ENCODE measurements around the gene ABCC10. TPM values are rescaled to one million over a fixed set of nuclear protein-coding genes. Genes with fewer than 3 reads are reported as not detected.

The ABCC10 gene
- total and polyA plus RNA-seq, 11 donors, result 6.4 to 19.6 (median 10.3) TPM

DNA sequence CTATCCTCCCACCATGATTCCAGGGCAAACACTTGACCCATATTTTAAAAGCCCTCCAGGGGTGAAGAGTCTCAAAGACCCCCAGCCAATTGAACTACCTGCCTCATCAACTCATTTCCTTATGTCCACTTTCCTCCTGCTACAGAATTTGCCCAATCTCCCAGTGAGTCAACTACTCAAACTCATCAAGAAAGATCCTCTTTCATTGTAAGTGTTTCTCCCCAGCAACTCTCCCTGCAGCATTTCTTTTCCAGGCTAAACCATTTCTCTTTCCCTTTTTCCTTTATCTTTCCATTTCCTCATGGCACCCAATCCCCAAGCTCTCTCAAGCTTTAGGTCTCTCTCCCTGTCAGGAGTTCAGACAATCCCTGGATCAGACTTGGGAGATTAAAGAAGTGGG, 26.5 kb downstream of the ABCC10 start:
- Histone ChIP-seq H3K9me3 (no peaks in the 10 kb centered on the region), H3K4me1 (peaks cover 0 to 31% (median 7%) of the 10 kb centered on the region in 12 donors), H3K27me3 (peaks cover 0 to 26% (median 6%) of the 10 kb centered on the region in 9 donors), H3K4me3 (no peak overlapping the region), H3K27ac (no peak overlapping the region), H3K36me3 (peaks cover 0 to 45% (median 28%) of the 10 kb centered on the region in 9 donors)
- intact Hi-C loops (cut with DNase I), result loop anchor here (1.0 to 10.0 kb wide), 6 partner anchors 41 to 69 kb away; no protein-coding TSS in a partner anchor
- no peak for ATAC-seq
- TF ChIP-seq, protein P1, sequence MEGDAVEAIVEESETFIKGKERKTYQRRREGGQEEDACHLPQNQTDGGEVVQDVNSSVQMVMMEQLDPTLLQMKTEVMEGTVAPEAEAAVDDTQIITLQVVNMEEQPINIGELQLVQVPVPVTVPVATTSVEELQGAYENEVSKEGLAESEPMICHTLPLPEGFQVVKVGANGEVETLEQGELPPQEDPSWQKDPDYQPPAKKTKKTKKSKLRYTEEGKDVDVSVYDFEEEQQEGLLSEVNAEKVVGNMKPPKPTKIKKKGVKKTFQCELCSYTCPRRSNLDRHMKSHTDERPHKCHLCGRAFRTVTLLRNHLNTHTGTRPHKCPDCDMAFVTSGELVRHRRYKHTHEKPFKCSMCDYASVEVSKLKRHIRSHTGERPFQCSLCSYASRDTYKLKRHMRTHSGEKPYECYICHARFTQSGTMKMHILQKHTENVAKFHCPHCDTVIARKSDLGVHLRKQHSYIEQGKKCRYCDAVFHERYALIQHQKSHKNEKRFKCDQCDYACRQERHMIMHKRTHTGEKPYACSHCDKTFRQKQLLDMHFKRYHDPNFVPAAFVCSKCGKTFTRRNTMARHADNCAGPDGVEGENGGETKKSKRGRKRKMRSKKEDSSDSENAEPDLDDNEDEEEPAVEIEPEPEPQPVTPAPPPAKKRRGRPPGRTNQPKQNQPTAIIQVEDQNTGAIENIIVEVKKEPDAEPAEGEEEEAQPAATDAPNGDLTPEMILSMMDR (IDR thresholded peaks at IDR 0.05), result no peak
- no peak for TF ChIP-seq POLR2A (IDR thresholded peaks at IDR 0.05)
- DNase-seq, result no peak

DNA sequence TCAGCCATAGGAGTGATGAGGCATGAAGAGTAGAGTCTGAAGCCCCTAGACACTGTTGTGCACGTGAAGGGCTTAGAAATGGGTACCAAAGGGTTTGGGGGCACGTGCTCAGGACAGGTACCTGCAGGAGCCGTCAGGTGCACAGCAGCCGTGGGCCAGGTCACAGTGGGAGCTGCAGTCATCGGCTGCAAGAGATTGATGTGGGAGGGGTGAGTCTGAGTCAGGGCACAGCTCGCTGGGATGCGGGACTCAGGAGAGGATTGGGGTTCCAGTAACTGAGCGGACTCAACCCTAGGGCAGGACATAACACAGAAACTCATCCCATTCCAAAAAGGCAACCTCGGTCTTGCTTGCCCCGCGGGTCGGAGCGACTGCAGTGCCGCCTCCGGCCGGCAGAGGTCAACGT, 27.0 kb downstream of the ABCC10 start:
- TF ChIP-seq, protein P1 (IDR thresholded peaks at IDR 0.05), result peak; percentile 91 to 98 (median 96)
- TF ChIP-seq POLR2A (IDR thresholded peaks at IDR 0.05), result no peak
- DNase-seq, result no peak
- Histone ChIP-seq H3K27ac (no peak overlapping the region), H3K4me3 (peak overlapping the region in 11 of 12 donors; percentile 34 to 64 (median 55)), H3K4me1 (peaks cover 0 to 28% (median 7%) of the 10 kb centered on the region in 12 donors), H3K27me3 (peaks cover 0 to 26% (median 6%) of the 10 kb centered on the region in 9 donors), H3K9me3 (no peaks in the 10 kb centered on the region), H3K36me3 (peaks cover 0 to 40% (median 25%) of the 10 kb centered on the region in 9 donors)
- WGBS, 4 donors, result 16 to 31% (median 18%) methylated on average over 9 to 17 of the region's 17 CpGs
- intact Hi-C loops (cut with DNase I), result loop anchor here (1.0 to 10.0 kb wide), 6 partner anchors 41 to 69 kb away; no protein-coding TSS in a partner anchor
- no peak for ATAC-seq

DNA sequence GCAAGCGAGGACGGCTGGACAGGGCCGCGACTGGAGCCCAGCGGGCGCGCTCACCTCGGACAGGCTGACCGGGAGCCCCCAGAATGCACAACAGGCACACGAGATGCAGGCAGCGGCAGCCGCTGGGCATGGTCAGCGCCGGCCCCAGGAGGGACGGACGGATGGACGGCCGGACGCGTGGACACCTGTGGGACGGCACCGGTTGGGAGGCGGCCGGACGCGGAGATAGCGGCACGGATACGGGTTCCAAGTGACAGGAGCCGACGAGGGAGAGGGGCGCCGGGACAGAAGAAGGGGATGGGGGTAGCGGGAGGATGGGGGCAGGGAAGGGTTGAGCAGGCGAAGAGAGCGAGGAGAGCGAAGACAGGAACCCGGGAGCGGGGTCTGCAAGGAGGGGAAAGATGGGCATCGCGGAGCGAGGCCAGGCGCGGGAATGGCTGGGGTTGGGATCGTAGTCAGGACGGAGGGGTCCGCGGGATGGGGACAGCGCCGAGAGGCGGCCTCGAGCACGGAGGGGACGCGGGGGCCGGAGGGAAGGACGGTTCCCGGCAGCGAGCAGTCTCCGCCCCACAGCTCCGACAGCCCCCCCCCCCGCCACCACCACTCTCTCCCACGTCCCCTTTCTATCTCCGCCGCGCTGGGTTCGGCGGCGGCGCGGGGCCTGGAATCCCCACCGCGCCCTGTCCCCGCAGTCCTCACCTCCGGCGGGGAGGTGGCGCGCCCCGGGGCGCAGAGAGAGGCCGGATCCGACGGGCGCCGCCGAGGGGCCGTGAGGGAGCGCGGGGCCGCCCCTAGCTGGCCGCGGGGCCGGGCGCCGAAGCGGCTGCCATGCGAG, 27.6 kb downstream of the ABCC10 start:
- 0 to 1% (median 1%) methylated on average over 70 to 97 of the region's 97 CpGs for WGBS, 4 donors

More for the DNA sequence above, 27.6 kb downstream of the ABCC10 start:
- peak; percentile 84 to 93 (median 89) for DNase-seq
- intact Hi-C loops (cut with DNase I), result loop anchor here (1.0 to 10.0 kb wide), 6 partner anchors 40 to 70 kb away; no protein-coding TSS in a partner anchor
- peaks cover 0 to 26% (median 6%) of the 10 kb centered on the region in 9 donors for H3K27me3 ChIP-seq
- H3K27ac ChIP-seq, result peak overlapping the region in 2 of 12 donors; percentile 24 to 34
- H3K4me3 ChIP-seq, result peak overlapping the region; percentile 19 to 64 (median 54)
- H3K36me3 ChIP-seq, result peaks cover 0 to 34% (median 19%) of the 10 kb centered on the region in 9 donors
- ATAC-seq, result peak; percentile 67 to 91 (median 90)
- H3K4me1 ChIP-seq, result peaks cover 0 to 23% (median 5%) of the 10 kb centered on the region in 12 donors
- TF ChIP-seq POLR2A (IDR thresholded peaks at IDR 0.05), result no peak
- TF ChIP-seq, protein P1 (IDR thresholded peaks at IDR 0.05), result peak in 4 of 12 donors; percentile 2 to 7 (median 4)
- no peaks in the 10 kb centered on the region for H3K9me3 ChIP-seq

Data from heart left ventricle (tissue), 16 donors.